Fibroblast of peridontal ligament (primary cell): Measurements from ENCODE around the gene GJA3.

ENCODE experiments used
- DNase-seq: peaks from one replicate; pipeline ENCODE4 v3.0.0-alpha.2; 2010; ENCODE audit errors: extremely low read depth

Gene GJA3

GRCh38 chr13:20160306-20161274 lies at the start of gene GJA3:
TSS of gene GJA3 (minus strand) at chr13:20161052. CDS start at chr13:20143288, 17,764 bp downstream.
- DNase-seq, result no peak

GRCh38 chr13:20209948-20210347 lies 49.1 kb upstream of the GJA3 start:
- DNase-seq, result no peak

GRCh38 chr13:20206698-20207235 lies 45.9 kb upstream of the GJA3 start:
- no peak for DNase-seq

- no peak for DNase-seq
Measured at GRCh38 chr13:20206065-20206697, 45.3 kb upstream of the GJA3 start.

- no peak for DNase-seq
Measured at GRCh38 chr13:20198781-20199180, 37.9 kb upstream of the GJA3 start.

GRCh38 chr13:20197361-20197834 lies 36.5 kb upstream of the GJA3 start:
- DNase-seq, result peak; percentile 56

- no peak for DNase-seq
Measured at GRCh38 chr13:20195801-20196200, 34.9 kb upstream of the GJA3 start.

GRCh38 chr13:20193907-20194631 lies 33.2 kb upstream of the GJA3 start:
- DNase-seq, result no peak

- DNase-seq, result no peak
Measured at GRCh38 chr13:20193162-20193906, 32.5 kb upstream of the GJA3 start.

- no peak for DNase-seq
Measured at GRCh38 chr13:20192836-20193161, 31.9 kb upstream of the GJA3 start, which contains the start of gene GJB2. TSS of gene GJB2 (minus strand) at chr13:20192938. CDS start at chr13:20189581, 3,357 bp downstream.

- no peak for DNase-seq
Measured at GRCh38 chr13:20192158-20192835, 31.4 kb upstream of the GJA3 start.

GRCh38 chr13:20191311-20192157 lies 30.7 kb upstream of the GJA3 start:
- no peak for DNase-seq

GRCh38 chr13:20190481-20191310 lies 29.8 kb upstream of the GJA3 start:
- peak; percentile 47 for DNase-seq

GRCh38 chr13:20190076-20190475 lies 29.2 kb upstream of the GJA3 start:
- no peak for DNase-seq

- no peak for DNase-seq
Measured at GRCh38 chr13:20188667-20189553, 28.1 kb upstream of the GJA3 start.

- no peak for DNase-seq
Measured at GRCh38 chr13:20186771-20187170, 25.9 kb upstream of the GJA3 start.

- no peak for DNase-seq
Measured at GRCh38 chr13:20185366-20186056, 24.7 kb upstream of the GJA3 start.
